ENCODE results near the gene PPARA.

The PPARA gene

GRCh38 chr22:46280999-46281623, 130.8 kb downstream of the PPARA start:
- DNase-seq, result no peak

GRCh38 chr22:46281866-46282678, 131.7 kb downstream of the PPARA start:
- DNase-seq, result no peak

GRCh38 chr22:46286006-46286405, 135.7 kb downstream of the PPARA start:
- no peak for DNase-seq

GRCh38 chr22:46286941-46287872, 136.9 kb downstream of the PPARA start:
- DNase-seq, result no peak

- DNase-seq, result no peak
Measured at GRCh38 chr22:46287873-46288751, 137.8 kb downstream of the PPARA start.

GRCh38 chr22:46288846-46289243, 138.5 kb downstream of the PPARA start:
- DNase-seq, result no peak

- DNase-seq, result no peak
Measured at GRCh38 chr22:46289244-46289891, 139.0 kb downstream of the PPARA start.

- DNase-seq, result no peak
Measured at GRCh38 chr22:46290121-46290842, 140.0 kb downstream of the PPARA start.

- no peak for DNase-seq
Measured at GRCh38 chr22:46290843-46291785, 140.8 kb downstream of the PPARA start.

- DNase-seq, result no peak
Measured at GRCh38 chr22:46292173-46292572, 141.8 kb downstream of the PPARA start.

- no peak for DNase-seq
Measured at GRCh38 chr22:46292732-46293131, 142.4 kb downstream of the PPARA start.
